ENCODE data around the gene APOL3.
"Not testable (repeated sequence)": the region's sequence is repeated elsewhere in the genome, so short reads cannot be mapped to it uniquely, and the experiment has no call there.

Gene APOL3

DNA sequence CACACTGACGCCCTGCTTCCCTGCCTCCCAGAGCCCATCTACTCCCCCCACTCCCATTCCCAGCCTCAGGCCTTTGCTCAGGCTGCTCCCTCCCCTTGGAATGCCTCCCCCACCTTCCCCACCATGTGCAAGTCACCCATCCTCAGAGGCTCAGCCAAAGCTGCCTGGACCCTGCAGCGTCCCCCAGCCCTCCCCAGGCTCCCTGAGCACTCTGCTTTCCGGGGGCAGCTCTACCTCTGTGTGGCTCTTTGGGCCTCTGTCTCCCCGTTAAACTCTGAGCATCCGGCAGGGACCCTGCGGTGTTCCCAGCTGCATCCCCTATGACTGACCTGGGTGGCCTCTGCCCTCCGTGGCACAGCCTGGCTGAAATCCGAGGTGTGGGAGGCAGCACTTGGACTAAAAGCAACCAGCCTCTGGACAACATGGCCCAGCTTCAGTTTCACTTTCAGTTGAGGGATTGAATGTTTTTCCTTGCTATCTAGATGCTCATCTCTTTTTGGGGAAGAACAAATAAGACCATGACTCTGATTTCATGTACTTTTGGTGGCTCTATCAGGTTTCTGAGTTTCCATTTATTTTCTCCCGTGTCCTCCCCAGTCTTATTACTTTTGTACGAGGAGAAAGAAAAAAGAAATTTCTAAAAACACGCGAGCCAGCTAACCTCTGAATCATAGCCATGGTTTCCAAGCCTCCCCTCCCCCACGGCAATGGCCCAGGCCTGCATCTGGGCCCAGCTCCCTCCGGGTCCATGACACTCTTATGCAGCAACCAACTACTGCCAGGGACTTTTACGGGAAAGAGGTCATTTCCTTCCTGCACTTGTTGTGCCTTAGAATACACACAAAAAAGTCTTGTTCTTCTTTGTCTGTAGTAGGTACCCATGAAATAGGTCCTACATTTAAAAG lies 3.8 kb downstream of the APOL3 start:
- DNase-seq = peak; percentile 69

DNA sequence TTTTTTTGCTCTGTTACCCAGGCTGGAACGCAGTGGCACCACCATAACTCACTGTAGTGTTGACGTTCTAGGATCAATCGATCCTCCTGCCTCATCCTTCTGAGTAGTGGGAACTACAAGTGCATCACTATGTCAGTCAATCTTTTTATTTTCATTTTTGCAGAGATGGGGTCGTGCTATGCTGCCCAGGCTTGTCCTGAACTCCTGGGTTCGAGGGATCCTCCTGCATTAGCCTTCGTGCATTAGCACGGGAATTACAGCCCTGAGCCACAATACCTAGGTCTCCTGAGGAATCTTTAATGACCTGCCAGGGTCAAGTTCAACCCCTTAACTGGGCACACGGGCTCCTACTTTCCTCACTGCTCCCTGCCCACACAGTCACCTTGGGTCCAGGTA lies 4.4 kb downstream of the APOL3 start:
- DNase-seq = no peak

GRCh38 chr22:36155702-36156101 lies 4.9 kb downstream of the APOL3 start:
- DNase-seq = no peak

DNA sequence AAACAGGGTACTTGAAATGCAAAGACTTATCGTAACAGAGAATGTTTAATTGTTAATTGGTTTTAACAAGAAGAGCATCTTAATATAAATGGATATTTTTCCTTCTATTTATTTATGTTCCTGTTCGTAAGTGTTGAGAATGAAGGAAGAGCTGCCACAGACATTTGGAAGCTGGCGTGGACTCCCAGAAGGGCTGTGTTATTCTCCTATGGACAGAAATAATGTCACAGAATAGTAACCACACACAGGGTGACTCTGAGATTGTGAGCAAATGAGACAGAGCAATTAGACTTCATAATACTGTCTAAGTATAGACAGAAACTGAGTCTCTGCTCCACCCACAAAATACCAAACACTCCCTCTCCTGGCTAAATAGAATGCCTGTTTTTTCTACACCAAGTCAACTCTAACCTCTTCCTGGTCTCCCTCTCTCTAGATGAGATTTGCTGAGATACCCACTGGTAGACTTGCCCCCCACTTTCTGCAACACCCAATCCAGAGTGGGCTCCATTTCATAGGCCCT lies 6.1 kb downstream of the APOL3 start:
- no peak for DNase-seq

- no peak for DNase-seq
These were observed 6.8 kb downstream of the APOL3 start for GRCh38 chr22:36153501-36154422.

- DNase-seq = not testable (repeated sequence)
These were observed 7.7 kb downstream of the APOL3 start for GRCh38 chr22:36152821-36153220.

- DNase-seq = no peak
These were observed 8.5 kb downstream of the APOL3 start for GRCh38 chr22:36152088-36152487.

DNA sequence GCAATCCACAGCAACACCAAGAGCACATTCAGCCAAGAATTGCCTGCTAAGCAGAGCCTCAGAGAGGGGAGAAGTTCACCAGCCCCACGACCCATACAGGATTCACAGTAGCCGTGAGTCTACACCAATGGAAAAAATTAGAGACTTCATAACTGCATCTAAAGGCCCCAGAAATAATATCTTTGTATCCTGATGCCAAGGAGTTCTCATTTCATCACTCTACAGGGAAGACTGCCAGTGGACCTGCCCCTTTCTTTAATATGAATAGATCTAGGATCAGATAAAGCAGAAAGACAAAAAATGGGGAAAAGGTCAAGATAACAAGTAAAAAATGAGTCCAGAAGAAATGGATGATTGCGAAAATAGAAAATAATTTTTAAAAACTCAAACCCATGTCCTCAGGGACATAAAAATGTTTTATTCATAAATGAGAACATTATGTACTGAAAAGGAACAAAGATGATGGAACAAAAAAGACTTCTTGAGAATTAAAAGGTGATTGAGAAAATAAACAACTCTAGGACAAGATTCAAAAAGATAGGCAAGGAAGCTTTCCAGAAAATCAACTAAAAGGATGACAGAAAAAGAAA lies 9.5 kb downstream of the APOL3 start:
- no peak for DNase-seq

- DNase-seq = no peak
These were observed 11.1 kb downstream of the APOL3 start for GRCh38 chr22:36149441-36149840.

DNA sequence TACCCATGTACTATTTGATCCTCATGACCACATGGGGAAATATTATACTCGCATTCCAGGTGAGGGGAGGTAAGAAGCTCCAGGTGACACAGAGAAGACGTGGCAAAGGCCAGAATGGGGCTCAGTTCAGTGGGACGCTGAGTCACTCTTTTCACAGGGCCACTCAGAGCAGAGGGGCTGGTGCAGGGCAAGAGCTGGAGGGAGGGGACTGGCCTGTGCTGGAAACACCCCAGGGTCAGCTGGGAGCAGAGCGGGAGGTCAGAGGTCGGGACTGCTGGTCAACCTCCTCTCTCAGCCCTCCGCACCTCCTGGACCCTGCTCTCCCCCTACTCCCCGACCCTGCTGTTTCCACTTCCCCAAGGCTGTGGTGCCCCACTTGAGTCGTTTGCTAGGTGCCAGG lies 12.1 kb downstream of the APOL3 start:
- DNase-seq = no peak

- DNase-seq = no peak
These were observed 13.3 kb downstream of the APOL3 start for GRCh38 chr22:36147196-36147791.

GRCh38 chr22:36145881-36146280 lies 14.7 kb downstream of the APOL3 start:
- no peak for DNase-seq

GRCh38 chr22:36144886-36145541 lies 15.5 kb downstream of the APOL3 start:
- DNase-seq = peak; percentile 16

GRCh38 chr22:36143956-36144355 lies 16.6 kb downstream of the APOL3 start:
- DNase-seq = no peak

DNA sequence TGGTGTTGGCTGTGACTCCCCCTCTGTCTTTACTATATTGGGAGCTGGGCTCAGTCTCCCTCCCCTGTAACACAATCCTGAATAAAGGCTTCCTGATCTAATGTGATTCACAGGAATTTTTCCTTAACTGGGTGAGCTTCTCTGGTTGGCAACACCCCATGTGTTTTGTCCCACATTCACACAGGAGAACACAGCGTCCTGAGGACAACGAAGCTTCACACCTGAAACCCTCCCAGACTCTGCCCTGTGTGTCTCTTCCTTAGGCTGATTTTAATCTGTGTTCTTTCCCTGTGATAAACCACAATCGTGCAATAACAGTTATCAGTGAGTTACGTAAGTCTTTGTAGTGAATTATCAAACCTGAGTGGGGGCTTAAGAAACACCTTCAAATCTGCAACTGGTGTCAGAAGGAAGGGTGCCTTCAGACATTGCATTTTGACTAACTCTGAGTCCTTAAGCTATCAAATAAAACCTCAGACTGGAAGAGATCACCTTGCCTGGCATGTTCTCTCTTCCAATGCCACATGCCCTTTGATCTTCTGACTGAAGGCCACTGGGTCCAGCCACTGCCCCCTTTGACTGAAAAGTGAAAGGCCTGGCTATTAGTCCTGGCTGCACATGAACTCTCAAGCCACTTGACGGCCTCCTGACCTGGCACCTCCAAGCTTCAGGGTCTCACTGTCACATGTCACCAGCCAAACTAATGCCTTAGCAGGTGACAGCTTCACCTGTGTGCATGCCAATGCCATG lies 17.3 kb downstream of the APOL3 start:
- no peak for DNase-seq

GRCh38 chr22:36141481-36141880 lies 19.1 kb downstream of the APOL3 start:
- no peak for DNase-seq

- DNase-seq = not testable (repeated sequence)
These were observed 21.8 kb downstream of the APOL3 start for GRCh38 chr22:36138709-36139108.

- no peak for DNase-seq
These were observed 23.6 kb downstream of the APOL3 start for GRCh38 chr22:36136988-36137387.

GRCh38 chr22:36136475-36136874 lies 24.1 kb downstream of the APOL3 start:
- no peak for DNase-seq

DNA sequence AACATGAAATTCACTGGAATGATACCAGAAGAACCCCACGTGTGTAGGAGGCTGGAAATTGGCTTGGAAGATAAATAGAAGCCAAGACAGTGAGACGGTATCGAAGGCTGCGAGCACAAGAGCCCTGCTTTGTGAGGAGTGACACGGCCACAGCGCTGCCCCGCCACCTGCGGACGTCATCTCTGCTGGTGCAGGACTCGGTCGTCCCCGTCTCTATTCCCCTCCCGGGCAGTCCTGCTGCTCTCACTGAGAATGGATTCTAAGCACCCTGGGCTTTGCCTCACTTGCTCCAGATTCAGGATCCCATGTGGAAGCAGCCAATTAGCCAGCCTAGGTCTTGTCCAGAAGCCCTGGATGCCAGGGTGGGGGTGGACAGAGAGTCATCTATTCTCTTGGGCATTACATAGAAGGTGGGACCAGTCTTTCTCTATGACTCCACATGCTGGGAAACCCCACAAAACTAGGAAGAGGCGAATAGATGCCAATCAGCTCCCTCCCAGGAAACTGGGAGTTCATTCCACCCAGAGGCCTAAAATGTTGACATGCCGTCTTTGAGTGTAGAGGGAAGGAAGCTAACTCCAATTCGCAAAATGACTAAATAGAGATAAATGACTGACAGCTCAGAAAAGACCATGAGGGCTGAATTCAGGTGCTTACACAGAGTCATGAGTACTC lies 25.1 kb downstream of the APOL3 start:
- DNase-seq = no peak

DNA sequence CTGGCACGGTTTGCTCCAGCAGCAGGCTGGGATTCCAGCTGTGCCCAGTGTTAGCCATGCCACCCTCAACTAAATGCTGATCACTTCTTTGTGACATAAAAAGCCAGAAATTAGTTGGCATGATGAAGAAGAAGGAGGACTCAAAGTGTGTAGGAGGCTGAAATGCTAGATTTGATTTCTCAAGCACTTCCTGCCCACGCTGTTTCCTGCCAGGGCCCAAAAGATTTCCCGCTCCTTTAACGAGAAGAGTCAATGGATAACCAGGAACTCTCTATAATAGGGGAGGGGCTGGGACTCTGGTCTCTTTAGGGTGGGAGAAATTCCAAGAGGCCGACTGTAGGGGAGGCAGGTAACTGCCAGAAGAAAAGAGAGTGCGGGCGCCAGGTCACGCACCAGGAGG lies 26.4 kb downstream of the APOL3 start:
- DNase-seq = no peak

Measured in central memory CD4-positive, alpha-beta T cell (primary cell).